ENCODE results near the gene CACNA1D.

The CACNA1D gene

DNA sequence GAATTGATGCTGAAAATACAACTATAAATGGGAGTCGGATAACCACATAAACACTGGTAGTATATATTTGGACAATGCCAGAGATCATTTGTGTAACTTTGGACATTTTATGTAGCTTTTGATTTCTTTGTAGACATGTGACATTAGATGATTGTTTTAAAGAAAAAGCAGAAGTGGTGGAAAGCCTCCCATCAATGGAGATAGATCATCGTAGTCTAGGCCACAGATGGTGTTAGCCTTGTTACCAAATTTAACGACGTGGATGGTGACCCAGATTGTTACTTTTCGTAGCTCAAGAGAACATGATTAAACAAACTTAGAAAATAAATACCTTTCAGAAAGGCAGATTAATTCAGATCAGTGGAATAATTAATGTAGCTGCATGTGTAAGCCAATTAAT, 8.8 kb downstream of the CACNA1D start:
- DNase-seq = no peak
- Mint-ChIP-seq H3K27ac (no peak overlapping the region), H3K4me3 (no peak overlapping the region), H3K27me3 (peaks cover 47% of the 10 kb centered on the region), H3K4me1 (ENCODE audit: low read depth) (no peaks in the 10 kb centered on the region), H3K9me3 (no peaks in the 10 kb centered on the region), H3K36me3 (ENCODE audit: low read depth) (no peaks in the 10 kb centered on the region)

DNA sequence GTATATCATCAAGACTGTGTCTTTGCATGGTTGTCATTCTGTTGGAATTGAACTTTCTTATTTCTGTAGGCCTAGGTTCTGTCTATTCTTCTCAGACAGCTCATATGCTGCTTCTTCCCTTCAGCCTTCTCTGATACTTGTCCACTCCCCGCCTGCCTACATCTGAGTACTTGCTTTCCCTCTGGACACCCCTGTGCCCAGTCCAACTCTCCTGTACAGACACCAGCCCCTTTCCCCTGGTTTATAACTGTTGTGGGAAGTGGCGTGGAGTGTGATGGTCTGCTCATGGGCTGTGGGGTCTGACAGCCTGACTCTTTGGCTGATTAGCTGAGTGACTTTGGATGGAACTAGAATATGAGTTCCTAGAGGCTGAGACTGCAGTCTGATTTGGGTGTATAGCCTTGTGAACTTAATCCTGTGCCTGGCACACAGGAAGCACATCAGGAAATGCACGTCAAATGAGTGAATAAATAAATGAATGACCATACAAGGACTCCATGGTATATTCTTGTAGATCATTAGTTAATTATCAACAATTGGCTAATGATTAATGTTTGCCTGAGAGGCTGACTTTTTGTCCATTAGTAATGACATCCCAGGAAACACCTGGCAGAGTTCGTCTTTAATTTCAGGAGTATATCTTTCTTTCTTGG, 11.8 kb downstream of the CACNA1D start:
- Mint-ChIP-seq H3K27me3 (peaks cover 51% of the 10 kb centered on the region), H3K4me3 (no peak overlapping the region), H3K36me3 (ENCODE audit: low read depth) (no peaks in the 10 kb centered on the region), H3K27ac (no peak overlapping the region), H3K9me3 (no peaks in the 10 kb centered on the region), H3K4me1 (ENCODE audit: low read depth) (no peaks in the 10 kb centered on the region)
- no peak for DNase-seq

DNA sequence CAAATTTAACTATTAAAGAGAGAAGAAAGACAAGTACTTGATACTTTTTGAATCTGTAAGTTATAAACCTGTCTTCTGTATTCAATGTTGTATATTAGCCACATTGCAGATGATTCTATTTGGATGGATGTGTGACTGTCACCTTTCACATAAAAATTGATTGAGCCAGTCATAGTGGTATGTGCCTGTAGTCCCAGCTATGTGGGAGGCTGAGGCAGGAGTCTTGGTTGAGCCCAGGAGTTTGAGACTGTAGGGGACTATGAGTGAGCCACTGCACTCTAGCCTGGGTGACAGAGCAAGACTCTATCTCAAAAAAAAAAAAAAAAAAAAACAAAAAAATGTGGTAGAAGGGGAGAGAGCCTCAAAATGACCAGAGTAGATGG, 12.3 kb downstream of the CACNA1D start:
- Mint-ChIP-seq H3K4me1 (ENCODE audit: low read depth) (no peaks in the 10 kb centered on the region), H3K27ac (no peak overlapping the region), H3K9me3 (no peaks in the 10 kb centered on the region), H3K4me3 (no peak overlapping the region), H3K27me3 (peaks cover 52% of the 10 kb centered on the region), H3K36me3 (ENCODE audit: low read depth) (no peaks in the 10 kb centered on the region)
- no peak for DNase-seq

DNA sequence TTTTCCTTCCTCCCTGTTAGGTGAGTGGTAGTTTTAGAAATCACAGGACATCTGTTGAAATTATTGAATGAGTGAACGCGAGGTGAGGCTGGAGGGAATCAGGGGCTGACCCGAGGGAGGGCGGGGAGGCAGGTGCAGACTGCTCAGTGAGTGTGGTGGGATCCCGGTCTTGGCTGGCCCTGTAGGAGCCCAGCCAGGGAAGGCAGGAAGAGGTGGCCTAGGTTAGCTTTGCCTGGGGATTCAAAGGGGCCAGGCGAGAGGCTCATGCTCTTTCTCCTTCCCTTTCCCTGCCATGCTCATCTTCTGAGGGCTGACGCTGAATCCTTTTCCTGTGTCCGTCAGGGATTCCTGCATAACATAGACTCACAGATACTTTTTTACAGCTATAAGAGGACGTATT, 15.1 kb downstream of the CACNA1D start:
- Mint-ChIP-seq H3K27ac (no peak overlapping the region), H3K4me3 (no peak overlapping the region), H3K9me3 (no peaks in the 10 kb centered on the region), H3K4me1 (ENCODE audit: low read depth) (no peaks in the 10 kb centered on the region), H3K36me3 (ENCODE audit: low read depth) (no peaks in the 10 kb centered on the region), H3K27me3 (peaks cover 60% of the 10 kb centered on the region)
- DNase-seq = no peak

DNA sequence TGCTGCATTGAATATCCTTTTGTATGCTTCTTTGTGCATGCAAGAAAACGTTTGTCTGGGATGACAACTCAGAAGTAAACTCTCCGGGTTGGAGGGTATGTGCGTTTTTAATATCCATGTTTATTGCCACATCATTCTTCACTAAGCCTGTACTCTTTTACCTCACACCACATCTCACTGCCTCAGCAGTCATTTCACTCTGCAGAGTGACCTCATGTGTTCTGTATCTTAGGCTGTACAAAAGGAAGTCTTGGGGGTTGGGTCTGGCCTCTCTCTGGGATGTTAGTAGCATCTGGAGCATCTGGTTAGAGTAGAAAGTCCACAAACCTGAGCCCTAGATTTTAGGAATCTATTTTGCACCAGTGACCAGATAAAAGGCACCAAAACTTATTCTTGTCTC, 16.1 kb downstream of the CACNA1D start:
- Mint-ChIP-seq H3K4me3 (no peak overlapping the region), H3K36me3 (ENCODE audit: low read depth) (no peaks in the 10 kb centered on the region), H3K27me3 (peaks cover 58% of the 10 kb centered on the region), H3K9me3 (no peaks in the 10 kb centered on the region), H3K4me1 (ENCODE audit: low read depth) (no peaks in the 10 kb centered on the region), H3K27ac (no peak overlapping the region)
- DNase-seq = no peak

DNA sequence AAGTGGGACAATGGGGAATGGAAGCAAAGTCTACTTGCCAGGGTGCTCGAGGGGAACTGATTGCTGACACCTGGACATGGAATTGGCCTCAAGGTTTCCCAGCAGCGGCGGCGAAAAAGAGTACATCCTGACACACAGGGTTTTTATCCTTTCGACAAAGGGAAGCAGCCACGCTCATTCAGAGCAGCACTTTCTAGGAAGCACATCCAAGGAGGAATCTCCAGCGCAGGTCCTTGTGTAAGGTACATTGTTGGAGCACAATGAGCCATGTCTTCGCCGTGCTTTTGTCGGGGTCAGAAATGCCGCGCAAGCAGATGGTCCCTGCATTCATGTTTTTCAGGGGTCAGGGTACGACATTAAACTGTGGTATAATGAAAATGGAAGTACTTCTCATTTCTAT, 16.8 kb downstream of the CACNA1D start:
- Mint-ChIP-seq H3K36me3 (ENCODE audit: low read depth) (no peaks in the 10 kb centered on the region), H3K4me3 (no peak overlapping the region), H3K27ac (no peak overlapping the region), H3K9me3 (no peaks in the 10 kb centered on the region), H3K4me1 (ENCODE audit: low read depth) (no peaks in the 10 kb centered on the region), H3K27me3 (peaks cover 51% of the 10 kb centered on the region)
- DNase-seq = no peak

DNA sequence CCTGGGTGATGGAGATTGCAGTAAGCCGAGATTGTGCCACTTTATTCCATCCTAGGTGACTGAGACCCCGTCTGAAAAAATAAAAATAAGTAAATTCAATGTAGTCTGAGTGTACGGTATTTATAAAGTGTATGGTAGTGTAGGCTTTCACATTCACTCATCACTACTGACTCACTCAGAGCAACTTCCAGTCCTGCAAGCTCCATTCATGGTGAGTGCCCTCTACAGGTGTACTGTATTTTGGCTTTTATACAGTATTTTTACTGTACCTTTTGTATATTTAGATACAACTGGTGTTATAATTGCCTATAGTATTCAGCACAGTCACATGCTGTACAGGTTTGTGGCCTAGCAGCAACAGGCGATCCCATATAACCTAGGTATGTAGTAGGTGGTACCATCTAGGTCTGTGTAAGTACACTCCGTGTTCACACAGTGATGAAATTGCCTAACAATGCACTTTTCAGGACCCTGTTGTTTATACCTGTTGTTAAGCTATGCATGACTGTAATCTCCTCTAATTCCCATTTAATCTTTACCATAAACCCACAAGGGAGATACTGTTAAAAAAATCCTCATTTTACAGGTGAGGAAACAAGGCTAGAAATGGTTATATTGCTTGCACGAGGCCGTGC, 19.3 kb downstream of the CACNA1D start:
- H3K27ac Mint-ChIP-seq = no peak overlapping the region
- H3K27me3 Mint-ChIP-seq = peaks cover 39% of the 10 kb centered on the region
- DNase-seq = no peak
- H3K36me3 Mint-ChIP-seq (ENCODE audit: low read depth) = no peaks in the 10 kb centered on the region
- no peaks in the 10 kb centered on the region for H3K4me1 Mint-ChIP-seq (ENCODE audit: low read depth)
- H3K9me3 Mint-ChIP-seq = no peaks in the 10 kb centered on the region
- no peak overlapping the region for H3K4me3 Mint-ChIP-seq

DNA sequence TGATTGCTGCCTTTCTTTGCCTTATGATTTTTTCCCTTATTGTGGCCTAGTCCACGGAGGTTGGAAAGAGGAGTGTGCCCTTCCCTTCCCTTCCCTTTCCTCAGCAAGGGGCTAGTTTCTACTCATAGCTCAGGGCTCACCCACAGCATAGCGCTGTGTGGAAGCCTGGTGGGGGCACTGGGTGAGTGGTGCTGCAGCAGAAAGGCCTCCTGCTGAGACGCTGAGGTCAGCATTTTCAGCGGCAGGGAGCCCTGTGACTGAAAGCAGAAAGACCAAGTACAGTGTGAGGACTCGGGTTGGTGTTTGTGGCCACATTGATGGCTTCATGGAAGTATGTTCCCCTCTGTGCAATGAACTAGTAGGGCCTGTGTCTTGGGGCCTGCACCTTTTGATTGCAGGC, 21.9 kb downstream of the CACNA1D start:
- Mint-ChIP-seq H3K36me3 (ENCODE audit: low read depth) (no peaks in the 10 kb centered on the region), H3K4me1 (ENCODE audit: low read depth) (no peaks in the 10 kb centered on the region), H3K27ac (no peak overlapping the region), H3K27me3 (peaks cover 20% of the 10 kb centered on the region), H3K4me3 (no peak overlapping the region), H3K9me3 (no peaks in the 10 kb centered on the region)
- DNase-seq = no peak

DNA sequence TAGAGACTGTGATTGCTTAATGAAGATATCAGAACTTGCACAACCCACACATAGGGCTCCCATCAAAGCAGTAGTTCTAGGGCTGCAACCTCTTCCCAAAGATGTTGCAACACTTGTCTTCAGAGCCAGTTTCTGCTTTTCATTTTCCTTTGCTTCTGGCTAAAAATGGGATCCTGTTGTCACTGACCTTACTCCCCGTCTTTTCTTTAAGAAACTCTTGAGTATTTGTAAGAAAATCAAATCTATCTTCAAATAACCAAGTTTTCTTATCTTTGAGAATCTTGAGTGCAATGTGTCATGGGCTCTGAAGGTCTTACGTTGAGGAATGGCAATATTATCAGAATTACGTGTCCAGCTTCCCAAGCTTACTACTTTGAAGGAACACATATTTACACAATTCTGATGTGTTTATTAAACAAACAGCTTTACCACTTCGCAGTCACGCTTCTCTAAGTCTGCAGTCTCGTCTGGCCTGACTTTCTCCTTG, 24.1 kb downstream of the CACNA1D start:
- Mint-ChIP-seq H3K27ac (no peak overlapping the region), H3K9me3 (no peaks in the 10 kb centered on the region), H3K4me1 (ENCODE audit: low read depth) (no peaks in the 10 kb centered on the region), H3K36me3 (ENCODE audit: low read depth) (no peaks in the 10 kb centered on the region), H3K4me3 (no peak overlapping the region), H3K27me3 (peaks cover 12% of the 10 kb centered on the region)
- DNase-seq = no peak

DNA sequence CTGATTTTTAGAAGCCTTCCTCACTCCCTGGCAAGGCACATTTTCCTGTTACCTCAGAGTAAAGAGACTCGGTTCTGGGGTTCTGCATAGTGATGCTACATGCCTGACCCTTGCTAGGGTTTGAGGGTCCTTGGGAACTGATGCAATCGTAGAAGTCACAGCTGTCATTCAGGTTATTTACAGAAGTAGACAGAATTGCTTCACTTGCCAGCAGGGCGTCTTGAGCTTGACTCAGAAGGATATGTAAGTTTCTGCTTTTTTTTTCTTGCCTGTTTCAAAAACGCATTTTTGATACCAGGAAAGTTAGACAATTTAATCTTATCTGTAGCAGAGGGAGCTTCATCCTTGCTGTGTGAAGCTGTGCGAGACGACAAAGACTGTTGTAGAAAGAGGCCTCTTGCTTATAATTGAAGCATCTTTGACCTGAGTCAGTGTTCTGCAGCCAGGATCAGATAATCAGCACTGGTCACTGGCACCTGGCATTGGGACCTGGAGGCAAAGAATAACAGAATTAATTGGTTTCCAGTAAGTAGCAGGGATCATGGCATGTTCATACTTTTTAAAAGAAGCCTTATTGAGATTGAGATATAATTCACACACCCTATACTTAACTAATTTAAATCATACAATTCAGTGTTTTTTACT, 24.8 kb downstream of the CACNA1D start:
- no peaks in the 10 kb centered on the region for H3K4me1 Mint-ChIP-seq (ENCODE audit: low read depth)
- no peak for DNase-seq
- H3K4me3 Mint-ChIP-seq = no peak overlapping the region
- peaks cover 13% of the 10 kb centered on the region for H3K27me3 Mint-ChIP-seq
- H3K9me3 Mint-ChIP-seq = no peaks in the 10 kb centered on the region
- no peak overlapping the region for H3K27ac Mint-ChIP-seq
- H3K36me3 Mint-ChIP-seq (ENCODE audit: low read depth) = no peaks in the 10 kb centered on the region

DNA sequence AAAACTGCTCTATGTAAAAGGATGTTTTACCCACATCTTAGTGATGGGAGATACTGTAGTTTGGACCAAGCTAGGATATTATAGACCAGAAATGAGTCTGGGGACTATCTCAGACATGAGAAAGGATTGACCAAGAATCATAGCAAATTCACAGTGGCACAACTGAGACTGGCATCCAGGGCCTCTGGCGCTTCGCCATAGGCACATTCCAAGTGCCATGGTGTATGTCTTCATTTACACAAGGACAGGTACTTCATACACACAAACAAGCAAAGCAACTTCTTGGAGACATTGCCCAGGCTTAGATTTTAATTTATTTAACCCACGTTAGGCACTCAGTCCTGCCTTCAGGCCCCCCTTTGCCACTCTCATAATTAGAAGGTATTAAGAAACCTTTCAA, 28.9 kb downstream of the CACNA1D start:
- no peaks in the 10 kb centered on the region for H3K9me3 Mint-ChIP-seq
- H3K27ac Mint-ChIP-seq = no peak overlapping the region
- H3K27me3 Mint-ChIP-seq = peaks cover 14% of the 10 kb centered on the region
- no peaks in the 10 kb centered on the region for H3K36me3 Mint-ChIP-seq (ENCODE audit: low read depth)
- DNase-seq = no peak
- H3K4me3 Mint-ChIP-seq = no peak overlapping the region
- no peaks in the 10 kb centered on the region for H3K4me1 Mint-ChIP-seq (ENCODE audit: low read depth)

DNA sequence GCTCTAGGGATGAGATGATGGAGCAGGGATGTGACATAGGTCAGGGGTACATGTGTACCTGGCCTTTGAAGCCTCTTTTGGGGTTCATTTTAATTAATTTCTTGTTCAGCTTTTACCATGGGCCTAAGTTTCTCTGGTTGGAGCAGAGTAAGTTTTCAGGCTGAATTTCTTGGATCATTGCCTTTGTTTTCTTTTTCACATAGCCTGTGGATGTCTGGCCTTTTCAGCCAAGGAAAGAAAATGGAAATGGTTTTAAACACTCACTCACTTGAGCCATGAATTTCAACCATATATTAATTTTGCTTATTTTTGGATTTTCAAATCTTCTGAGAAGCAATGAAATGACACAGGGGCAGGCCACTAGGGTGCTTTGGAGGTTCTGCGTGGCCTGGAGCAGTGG, 30.2 kb downstream of the CACNA1D start:
- H3K4me3 Mint-ChIP-seq = no peak overlapping the region
- no peak for DNase-seq
- peaks cover 15% of the 10 kb centered on the region for H3K27me3 Mint-ChIP-seq
- no peaks in the 10 kb centered on the region for H3K4me1 Mint-ChIP-seq (ENCODE audit: low read depth)
- H3K9me3 Mint-ChIP-seq = no peaks in the 10 kb centered on the region
- no peak overlapping the region for H3K27ac Mint-ChIP-seq
- no peaks in the 10 kb centered on the region for H3K36me3 Mint-ChIP-seq (ENCODE audit: low read depth)

DNA sequence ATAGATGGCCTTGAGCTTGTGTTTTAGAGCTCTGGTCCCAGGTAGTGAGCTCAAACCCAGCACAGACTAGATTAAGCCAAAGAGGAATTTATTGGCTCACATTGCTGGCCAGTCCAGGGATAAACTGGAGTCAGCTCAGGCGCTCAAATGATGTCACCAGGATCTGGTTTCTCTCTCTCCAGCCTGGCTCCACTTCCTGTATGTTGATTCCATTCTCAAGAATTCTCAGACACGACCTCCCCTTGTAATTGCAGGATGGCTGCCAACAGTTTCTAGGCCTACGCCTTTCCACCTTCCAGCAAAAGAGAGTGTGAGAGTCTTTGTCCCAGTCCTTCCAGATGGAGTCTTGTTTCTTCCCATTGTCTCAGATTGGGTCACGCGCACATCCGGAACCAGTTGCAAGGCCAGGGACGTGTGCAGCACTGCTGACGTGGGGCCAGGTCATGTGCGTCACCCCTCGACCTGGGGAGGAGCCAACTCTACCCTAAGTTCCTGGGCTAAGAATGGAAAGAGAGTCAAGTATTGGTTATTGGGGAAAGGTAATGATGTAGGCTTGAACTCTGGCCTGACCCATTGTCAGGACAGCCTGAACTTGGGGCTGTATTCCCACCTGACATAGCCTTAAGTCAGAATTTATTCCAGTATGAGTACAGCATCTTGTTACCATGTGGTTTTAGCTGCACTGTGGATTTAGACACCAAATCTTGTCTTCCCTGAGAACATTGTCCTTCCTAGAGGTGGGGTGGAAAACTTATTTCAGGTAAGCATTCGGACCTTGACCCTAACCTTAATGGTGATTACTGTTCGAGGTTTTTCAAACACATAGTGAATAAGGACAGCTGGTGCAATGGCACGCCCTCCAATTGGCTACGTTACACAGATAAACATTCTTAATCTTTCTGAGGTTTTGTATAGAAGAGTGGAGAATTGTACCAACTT, 31.6 kb downstream of the CACNA1D start:
- H3K9me3 Mint-ChIP-seq = no peaks in the 10 kb centered on the region
- H3K4me1 Mint-ChIP-seq (ENCODE audit: low read depth) = no peaks in the 10 kb centered on the region
- peaks cover 16% of the 10 kb centered on the region for H3K27me3 Mint-ChIP-seq

DNA sequence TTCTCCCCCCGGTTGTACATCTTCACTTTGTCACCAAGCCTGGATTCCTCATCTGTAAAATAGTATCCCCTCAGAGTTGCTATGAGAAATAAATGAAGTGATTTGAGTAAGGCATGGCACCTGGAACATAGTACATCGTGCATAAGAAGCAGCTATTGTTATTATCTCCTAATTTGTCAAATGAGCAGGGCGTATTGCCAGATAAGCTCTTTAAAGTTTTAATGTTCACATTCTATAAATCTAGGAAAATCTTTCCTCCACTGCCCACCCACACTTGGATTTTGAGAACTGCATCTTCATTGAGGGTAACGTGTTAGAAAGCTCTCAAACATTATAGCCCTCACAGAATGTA, 32.3 kb downstream of the CACNA1D start:
- no peak for DNase-seq
- Mint-ChIP-seq H3K36me3 (ENCODE audit: low read depth) (no peaks in the 10 kb centered on the region), H3K27ac (no peak overlapping the region), H3K4me1 (ENCODE audit: low read depth) (no peaks in the 10 kb centered on the region), H3K9me3 (no peaks in the 10 kb centered on the region), H3K4me3 (no peak overlapping the region), H3K27me3 (peaks cover 16% of the 10 kb centered on the region)

More for the DNA sequence above, 31.6 kb downstream of the CACNA1D start:
- Mint-ChIP-seq H3K4me3 (no peak overlapping the region), H3K36me3 (ENCODE audit: low read depth) (no peaks in the 10 kb centered on the region), H3K27ac (no peak overlapping the region)
- DNase-seq = no peak
